ENCODE measurements around the gene SCYL1. TPM values are rescaled to one million over a fixed set of nuclear protein-coding genes. Genes with fewer than 3 reads are reported as not detected.

The SCYL1 gene
- polyA plus RNA-seq, 1 donor from 2014 or later, result 34.0 TPM

Other genes with a start within 250 kb of the SCYL1 start
- gene CDC42EP2, start 210.2 kb upstream of the SCYL1 start, polyA plus RNA-seq, result not detected
- 77.7 TPM for gene DPF2, start 191.2 kb upstream of the SCYL1 start, polyA plus RNA-seq
- 2.3 TPM for gene TIGD3, start 170.3 kb upstream of the SCYL1 start, polyA plus RNA-seq
- 17.8 TPM for gene SLC25A45, start 142.4 kb upstream of the SCYL1 start, polyA plus RNA-seq
- gene FRMD8, start 138.4 kb upstream of the SCYL1 start, polyA plus RNA-seq, result 54.2 TPM
- gene NEAT1, start 102.3 kb upstream of the SCYL1 start, polyA plus RNA-seq, result 1.2 TPM
- gene MALAT1, start 26.0 kb upstream of the SCYL1 start, polyA plus RNA-seq, result 3,054 TPM
- 37.4 TPM for gene LTBP3, start 33.3 kb downstream of the SCYL1 start, polyA plus RNA-seq
- gene ZNRD2, start 45.4 kb downstream of the SCYL1 start, polyA plus RNA-seq, result 86.4 TPM
- gene FAM89B, start 47.5 kb downstream of the SCYL1 start, polyA plus RNA-seq, result 49.0 TPM
- 16.1 TPM for gene EHBP1L1, start 51.0 kb downstream of the SCYL1 start, polyA plus RNA-seq
- gene KCNK7, start 70.7 kb downstream of the SCYL1 start, polyA plus RNA-seq, result not detected
- gene MAP3K11, start 89.1 kb downstream of the SCYL1 start, polyA plus RNA-seq, result 26.5 TPM
- gene PCNX3, start 90.7 kb downstream of the SCYL1 start, polyA plus RNA-seq, result 6.8 TPM
- 253 TPM for gene SIPA1, start 113.0 kb downstream of the SCYL1 start, polyA plus RNA-seq
- 66.7 TPM for gene RELA, start 137.8 kb downstream of the SCYL1 start, polyA plus RNA-seq
- 62.6 TPM for gene KAT5, start 187.2 kb downstream of the SCYL1 start, polyA plus RNA-seq
- gene RNASEH2C, start 195.7 kb downstream of the SCYL1 start, polyA plus RNA-seq, result 120 TPM

All from IgD-negative memory B cell (primary cell).